Keratinocyte (primary cell): ENCODE results near the gene GABRA6. TPM values are rescaled to one million over a fixed set of nuclear protein-coding genes. Genes with fewer than 3 reads are reported as not detected.

Source experiments
- DNase-seq: peaks from one replicate; pipeline ENCODE4 v3.0.0-alpha.2; 2011; ENCODE audit warnings: low read depth, missing footprints, low spot score
- FAIRE-seq: peaks from 2 replicates; lab custom pipeline; 2011; peaks lifted over from hg19 to GRCh38; lab: Jason Lieb, UNC
- H2AFZ ChIP-seq: 2 replicates; pipeline ENCODE4 v1.6.0; 2012; ENCODE audit warnings: low read length, control low read depth, inconsistent platforms; ENCODE audit not compliant: control insufficient read depth
- H3K27ac ChIP-seq: 2 replicates; pipeline ENCODE4 v1.5.1; 2011; ENCODE audit warnings: low read length; ENCODE audit not compliant: control insufficient read depth, insufficient read depth
- H3K27me3 ChIP-seq: 3 replicates; pipeline ENCODE4 v1.6.0; 2011; ENCODE audit warnings: low read length; ENCODE audit not compliant: control insufficient read depth, insufficient read depth; ENCODE audit errors: extremely low read depth
- H3K36me3 ChIP-seq, 2 experiments: 2 replicates in 1 of 2; 3 replicates in 1 of 2; pipeline ENCODE4 v1.5.1; 2011; ENCODE audit warnings: low read length in 2 of 2, mild to moderate bottlenecking in 1 of 2; ENCODE audit not compliant: control insufficient read depth in 2 of 2, insufficient read depth in 2 of 2; ENCODE audit errors: extremely low read depth in 1 of 2
- H3K4me1 ChIP-seq: 3 replicates; pipeline ENCODE4 v1.5.1; 2011; ENCODE audit warnings: low read length; ENCODE audit not compliant: control insufficient read depth, insufficient read depth; ENCODE audit errors: extremely low read depth
- H3K4me2 ChIP-seq: 3 replicates; pipeline ENCODE4 v1.6.0; 2011; ENCODE audit warnings: low read depth, low read length; ENCODE audit not compliant: control insufficient read depth, insufficient read depth; ENCODE audit errors: extremely low read depth
- H3K4me3 ChIP-seq, 3 experiments: fragments of 200-600 bp in 1 of 3; sonication (generic) in 1 of 3; 2 replicates in 2 of 3; 3 replicates in 1 of 3; pipeline ENCODE4 v1.5.1; 2011 to 2016; ENCODE audit warnings: low read length in 3 of 3, mild to moderate bottlenecking in 3 of 3, control low read depth in 2 of 3, inconsistent platforms in 1 of 3, low read depth in 1 of 3, mixed read lengths in 1 of 3, mixed run types in 1 of 3, moderate library complexity in 1 of 3; ENCODE audit not compliant: control insufficient read depth in 2 of 3, insufficient read depth in 2 of 3; ENCODE audit errors: extremely low read depth in 1 of 3
- H3K79me2 ChIP-seq: 2 replicates; pipeline ENCODE4 v1.6.0; 2012; ENCODE audit warnings: low read length; ENCODE audit not compliant: control insufficient read depth, insufficient read depth
- H3K9ac ChIP-seq: 3 replicates; pipeline ENCODE4 v1.6.0; 2011; ENCODE audit warnings: low read length; ENCODE audit not compliant: control insufficient read depth, insufficient read depth; ENCODE audit errors: extremely low read depth
- H3K9me1 ChIP-seq: 3 replicates; pipeline ENCODE4 v1.6.0; 2011; ENCODE audit warnings: low read length; ENCODE audit not compliant: control insufficient read depth, insufficient read depth; ENCODE audit errors: extremely low read depth
- H3K9me3 ChIP-seq: 2 replicates; pipeline ENCODE4 v1.5.1; 2012; ENCODE audit warnings: low read depth, low read length; ENCODE audit not compliant: control insufficient read depth
- H4K20me1 ChIP-seq: 3 replicates; pipeline ENCODE4 v1.6.0; 2011; ENCODE audit warnings: low read length; ENCODE audit not compliant: control insufficient read depth, insufficient read depth; ENCODE audit errors: extremely low read depth
- EZH2 ChIP-seq: IDR thresholded peaks from one replicate; pipeline ENCODE4 v1.6.1; 2012; ENCODE audit warnings: inconsistent platforms, mild to moderate bottlenecking, low read length, moderate library complexity
- dilution Hi-C: fragments of 300-500 bp; cut with MboI; formaldehyde crosslinking; loops from one replicate; pipeline ENCODE4 v1.7.0; 2020; ENCODE audit warnings: low sequenced_read_pairs; ENCODE audit not compliant: extremely low pct_ligation_motif_present
- polyA plus RNA-seq, 5 experiments: library from polyadenylated mRNA; depleted of rRNA in 3 of 5; stranded (reverse) in 3 of 5; stranded (forward) in 1 of 5; unstranded in 1 of 5; fragments of >200 nt; gene quantifications; 1 replicate in 1 of 5; 2 replicates in 3 of 5; 3 replicates in 1 of 5; pipeline versions ENCODE4 v1.2.1 to v1.2.3, GENCODE V29; 2011 to 2012; ENCODE audit warnings: missing spikeins in 2 of 5, low read depth in 1 of 5, low replicate concordance in 1 of 5
- TF ChIP-seq, protein P1 (sequence below), 3 experiments: IDR thresholded peaks in 1 of 3; conservative IDR thresholded peaks in 1 of 3; optimal IDR thresholded peaks in 1 of 3; 2 replicates in 2 of 3; 3 replicates in 1 of 3; pipeline versions ENCODE3 to v1.5.1; 2011; ENCODE audit warnings: low read length in 3 of 3, mild to moderate bottlenecking in 3 of 3, moderate library complexity in 2 of 3, control low read depth in 1 of 3, inconsistent platforms in 1 of 3; ENCODE audit not compliant: insufficient read depth in 2 of 3; ENCODE audit errors: extremely low read depth in 1 of 3

Gene GABRA6
- polyA plus RNA-seq, 1 donor (not counting 4 experiments of a cell fraction or from before 2014, with no cell fraction given) = not detected

DNA sequence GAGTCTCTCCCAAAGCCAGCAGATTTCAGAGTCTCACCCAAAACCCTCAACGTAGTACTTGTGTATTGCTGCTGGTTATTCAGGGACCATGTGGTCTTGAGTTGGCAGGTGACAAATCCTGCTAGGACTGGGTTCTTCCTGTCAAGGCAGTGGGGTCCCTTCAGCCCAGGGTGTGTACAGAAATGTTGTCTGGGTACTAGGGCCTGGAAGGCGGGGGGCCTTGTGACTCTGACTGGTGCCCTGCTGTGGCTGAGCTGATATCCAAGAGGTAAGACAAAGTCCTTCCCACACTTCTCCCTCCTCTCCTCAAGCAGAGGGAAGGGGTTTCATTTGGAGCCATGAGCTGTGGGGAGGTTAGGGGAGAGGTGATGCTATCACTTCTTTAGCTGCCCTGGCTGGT is 58.8 kb downstream of the GABRA6 start:
- Histone ChIP-seq H3K36me3 (no peaks in the 10 kb centered on the region), H3K9ac (no peak overlapping the region), H3K9me1 (no peaks in the 10 kb centered on the region), H4K20me1 (no peaks in the 10 kb centered on the region), H3K27ac (no peak overlapping the region), H3K4me1 (no peaks in the 10 kb centered on the region), H3K4me3 (no peak overlapping the region), H3K4me2 (no peak overlapping the region), H2AFZ (no peak overlapping the region), H3K9me3 (no peaks in the 10 kb centered on the region), H3K27me3 (no peaks in the 10 kb centered on the region), H3K79me2 (no peaks in the 10 kb centered on the region)
- DNase-seq (no peak), FAIRE-seq (no peak)
- dilution Hi-C loops = no loop called here
- TF ChIP-seq, protein P1, sequence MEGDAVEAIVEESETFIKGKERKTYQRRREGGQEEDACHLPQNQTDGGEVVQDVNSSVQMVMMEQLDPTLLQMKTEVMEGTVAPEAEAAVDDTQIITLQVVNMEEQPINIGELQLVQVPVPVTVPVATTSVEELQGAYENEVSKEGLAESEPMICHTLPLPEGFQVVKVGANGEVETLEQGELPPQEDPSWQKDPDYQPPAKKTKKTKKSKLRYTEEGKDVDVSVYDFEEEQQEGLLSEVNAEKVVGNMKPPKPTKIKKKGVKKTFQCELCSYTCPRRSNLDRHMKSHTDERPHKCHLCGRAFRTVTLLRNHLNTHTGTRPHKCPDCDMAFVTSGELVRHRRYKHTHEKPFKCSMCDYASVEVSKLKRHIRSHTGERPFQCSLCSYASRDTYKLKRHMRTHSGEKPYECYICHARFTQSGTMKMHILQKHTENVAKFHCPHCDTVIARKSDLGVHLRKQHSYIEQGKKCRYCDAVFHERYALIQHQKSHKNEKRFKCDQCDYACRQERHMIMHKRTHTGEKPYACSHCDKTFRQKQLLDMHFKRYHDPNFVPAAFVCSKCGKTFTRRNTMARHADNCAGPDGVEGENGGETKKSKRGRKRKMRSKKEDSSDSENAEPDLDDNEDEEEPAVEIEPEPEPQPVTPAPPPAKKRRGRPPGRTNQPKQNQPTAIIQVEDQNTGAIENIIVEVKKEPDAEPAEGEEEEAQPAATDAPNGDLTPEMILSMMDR (optimal IDR thresholded peaks at IDR 0.05 in 1 of 3, IDR thresholded peaks at IDR 0.05 in 1 of 3, conservative IDR thresholded peaks at IDR 0.05 in 1 of 3; ENCODE audit: extremely low read depth in 1 of 3, insufficient read depth in 2 of 3, low read length in 3 of 3) = no peak
- TF ChIP-seq EZH2 = no peak

GRCh38 chr5:161745392-161745791 is 59.9 kb downstream of the GABRA6 start:
- FAIRE-seq = no peak
- H2AFZ ChIP-seq = no peak overlapping the region
- dilution Hi-C loops = no loop called here

More at GRCh38 chr5:161745392-161745791, 59.9 kb downstream of the GABRA6 start:
- no peak for DNase-seq
- H3K36me3 ChIP-seq = no peaks in the 10 kb centered on the region
- no peaks in the 10 kb centered on the region for H3K4me1 ChIP-seq
- H3K9me1 ChIP-seq = no peaks in the 10 kb centered on the region
- H3K4me2 ChIP-seq = no peak overlapping the region
- H3K27me3 ChIP-seq = no peaks in the 10 kb centered on the region
- no peak overlapping the region for H3K27ac ChIP-seq
- no peaks in the 10 kb centered on the region for H3K79me2 ChIP-seq
- no peaks in the 10 kb centered on the region for H3K9me3 ChIP-seq
- TF ChIP-seq, protein P1 (optimal IDR thresholded peaks at IDR 0.05 in 1 of 3, IDR thresholded peaks at IDR 0.05 in 1 of 3, conservative IDR thresholded peaks at IDR 0.05 in 1 of 3; ENCODE audit: extremely low read depth in 1 of 3, insufficient read depth in 2 of 3, low read length in 3 of 3) = no peak
- TF ChIP-seq EZH2 = no peak
- H4K20me1 ChIP-seq = no peaks in the 10 kb centered on the region
- H3K4me3 ChIP-seq = no peak overlapping the region
- H3K9ac ChIP-seq = no peak overlapping the region
